HG02973 (cell line): ENCODE measurements around the gene PDIA5.

Source experiments
- ATAC-seq: cut with Tn5 transposase; IDR thresholded peaks from one replicate; pipeline ENCODE4 v1.9.1; 2021; ENCODE audit warnings: moderate library complexity; ENCODE audit not compliant: unreplicated experiment

Gene PDIA5

DNA sequence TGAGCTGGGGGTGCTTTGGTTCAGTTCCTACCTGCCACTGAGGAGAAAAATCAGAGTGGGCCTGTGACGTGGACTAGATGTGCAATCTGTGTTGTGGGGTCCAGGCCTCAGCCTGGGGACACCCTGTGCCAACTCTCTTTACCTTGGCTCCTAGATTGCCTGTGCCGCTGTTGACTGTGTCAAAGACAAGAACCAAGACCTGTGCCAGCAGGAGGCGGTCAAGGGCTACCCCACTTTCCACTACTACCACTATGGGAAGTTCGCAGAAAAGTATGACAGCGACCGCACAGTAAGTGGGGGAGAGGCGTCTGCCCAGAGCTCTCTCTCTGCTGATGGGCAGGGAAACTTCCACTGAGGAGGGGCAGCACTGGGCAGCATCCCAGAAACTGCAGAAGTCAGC lies 94.3 kb downstream of the PDIA5 start:
- no peak for ATAC-seq

DNA sequence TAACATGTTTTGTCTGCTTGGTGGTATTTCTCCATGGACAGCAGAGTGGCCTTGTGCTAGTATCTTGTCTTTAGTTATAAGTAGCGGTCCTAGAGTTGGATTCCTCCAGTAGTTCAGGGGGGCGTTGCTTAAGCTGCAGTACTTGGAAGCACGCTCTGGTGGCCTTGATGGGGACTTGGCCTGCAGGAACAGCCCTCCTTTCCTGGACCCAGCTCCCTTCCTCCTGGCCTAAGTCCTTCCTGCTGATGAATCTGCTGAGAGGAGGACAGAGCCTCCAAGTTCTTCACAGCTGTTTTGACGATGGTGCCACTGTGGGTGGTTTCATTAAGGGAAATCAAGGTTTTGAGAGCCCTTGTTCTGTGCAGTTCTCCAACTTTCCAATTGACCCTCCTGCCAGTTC lies 96.3 kb downstream of the PDIA5 start:
- no peak for ATAC-seq

DNA sequence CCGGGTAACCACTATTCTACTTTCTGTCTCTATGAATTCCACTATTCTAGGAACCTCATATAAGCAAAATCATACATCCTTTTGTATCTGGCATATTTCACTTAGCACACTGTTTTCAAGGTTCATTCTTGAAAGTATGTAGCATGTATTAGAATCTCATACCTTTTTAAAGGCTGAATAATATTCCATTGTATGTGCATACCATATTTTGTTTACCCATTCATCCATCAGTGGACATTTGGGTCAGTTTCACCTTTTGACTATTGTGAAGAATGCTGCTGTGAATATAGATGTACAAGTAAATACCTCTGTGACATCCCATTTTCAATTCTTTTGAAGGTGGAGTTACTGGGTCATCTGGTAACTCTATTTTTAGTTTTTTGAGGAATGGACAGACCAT lies 98.3 kb downstream of the PDIA5 start:
- ATAC-seq, result no peak

DNA sequence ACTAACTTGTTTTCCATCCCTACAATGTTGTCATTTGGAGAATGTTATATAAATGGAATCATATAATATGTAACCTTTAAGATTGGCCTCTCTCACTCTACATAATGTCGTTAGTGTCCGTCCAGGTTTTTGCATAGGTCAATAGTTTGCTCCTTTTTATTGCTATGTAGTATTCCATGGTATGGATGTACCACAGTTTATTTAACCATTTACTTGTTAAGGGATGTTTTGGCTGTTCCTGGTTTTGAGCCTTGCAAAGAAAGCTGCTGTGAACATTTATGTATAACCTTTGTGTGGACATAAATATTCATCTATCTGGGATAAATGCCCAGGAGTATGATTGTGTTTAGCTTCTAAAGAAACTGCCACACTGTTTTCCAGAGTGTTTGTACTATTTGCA lies 100.9 kb downstream of the PDIA5 start:
- ATAC-seq, result no peak

DNA sequence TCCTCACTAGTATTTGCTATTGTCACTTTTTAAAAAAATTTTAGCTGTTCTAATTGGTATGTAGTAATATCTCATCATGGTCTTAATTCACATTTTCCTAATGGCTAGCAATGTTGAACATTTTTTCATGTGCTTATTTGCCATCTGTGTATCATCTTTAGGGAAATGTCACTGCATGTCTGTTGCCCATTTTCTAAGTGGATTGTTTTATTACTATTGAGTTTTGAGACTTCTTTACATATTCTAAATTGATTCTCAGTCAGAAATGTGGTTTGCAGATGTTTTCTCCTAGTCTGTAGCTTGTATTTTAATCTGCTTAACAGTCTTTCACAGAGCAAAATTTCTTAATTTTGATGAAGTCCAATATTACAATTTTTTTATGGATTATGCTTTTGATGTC lies 101.3 kb downstream of the PDIA5 start:
- ATAC-seq, result no peak

DNA sequence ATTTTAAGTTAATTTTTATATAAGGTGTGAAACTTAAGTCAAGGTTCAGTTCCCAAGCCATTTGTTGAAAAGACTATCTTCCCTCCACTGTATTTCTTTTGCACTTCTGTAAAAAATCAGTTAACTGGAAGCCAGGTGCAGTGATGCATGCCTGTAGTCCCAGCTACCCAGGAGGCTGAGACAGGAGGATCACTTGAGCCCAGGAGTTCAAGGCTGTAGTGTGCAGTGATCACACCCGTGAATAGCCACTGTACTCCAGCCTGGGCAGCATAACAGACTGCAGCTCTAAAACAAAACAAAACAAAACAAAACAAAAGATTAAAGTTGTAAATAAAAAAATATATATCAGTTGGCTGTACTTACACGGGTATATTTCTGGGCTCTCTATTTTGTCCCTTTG lies 101.8 kb downstream of the PDIA5 start:
- ATAC-seq, result no peak

DNA sequence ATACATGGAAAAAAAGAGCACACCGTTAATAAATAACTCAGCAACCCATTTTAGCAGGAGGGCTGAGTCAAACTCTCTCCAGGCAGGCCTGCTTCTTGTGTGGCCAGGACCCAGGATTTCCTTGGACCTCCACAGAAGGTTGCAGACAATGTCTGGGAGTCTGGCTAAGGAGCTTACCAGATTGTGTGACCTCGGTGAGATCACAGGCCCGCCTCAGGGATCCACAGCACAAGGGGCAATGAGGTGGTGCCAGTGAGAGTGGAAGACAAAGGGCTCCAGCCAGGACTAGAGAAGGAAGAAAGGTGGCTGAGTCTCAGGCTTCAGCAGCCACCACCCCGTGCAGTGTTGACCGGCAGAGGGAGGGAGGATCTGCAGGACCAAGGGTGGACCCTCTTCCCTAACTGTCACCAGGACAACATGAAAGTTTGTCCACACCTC lies 102.7 kb downstream of the PDIA5 start:
- no peak for ATAC-seq

DNA sequence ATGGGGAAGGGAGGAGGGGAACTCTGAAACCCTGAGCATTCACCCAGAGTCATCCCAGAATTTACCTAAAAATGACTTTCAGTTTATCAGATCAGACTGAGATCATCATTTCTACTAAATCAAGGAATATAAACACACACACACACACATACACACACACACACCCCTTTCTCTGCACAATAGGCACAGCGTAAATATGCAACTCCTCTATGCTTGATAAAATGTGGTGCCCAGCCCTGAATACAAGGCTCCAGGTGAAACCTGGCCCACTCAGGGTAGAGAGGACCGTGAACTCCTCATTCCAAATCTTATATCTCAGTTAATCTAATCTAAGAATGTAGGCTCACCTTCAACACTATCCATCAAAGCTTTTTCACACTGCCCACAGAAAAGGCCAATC lies 103.1 kb downstream of the PDIA5 start:
- no peak for ATAC-seq

DNA sequence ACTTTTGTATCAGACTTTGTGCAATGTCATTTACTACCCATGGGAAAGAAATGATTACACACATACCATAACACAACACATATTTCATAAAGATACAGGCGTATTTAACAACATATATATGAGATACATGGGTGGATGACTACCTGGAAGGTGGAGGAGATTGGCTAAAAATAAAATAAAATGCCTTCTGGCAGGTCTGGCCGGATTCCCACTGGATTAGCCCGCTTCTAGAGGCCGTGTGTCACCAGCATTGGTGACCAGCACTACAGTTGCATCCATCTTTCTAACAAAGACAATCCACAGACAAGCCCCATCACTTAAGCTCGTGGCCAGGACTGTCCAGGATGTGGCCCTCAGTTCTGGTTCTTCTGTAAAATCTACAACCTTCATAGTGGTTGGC lies 114.0 kb downstream of the PDIA5 start:
- ATAC-seq, result no peak

DNA sequence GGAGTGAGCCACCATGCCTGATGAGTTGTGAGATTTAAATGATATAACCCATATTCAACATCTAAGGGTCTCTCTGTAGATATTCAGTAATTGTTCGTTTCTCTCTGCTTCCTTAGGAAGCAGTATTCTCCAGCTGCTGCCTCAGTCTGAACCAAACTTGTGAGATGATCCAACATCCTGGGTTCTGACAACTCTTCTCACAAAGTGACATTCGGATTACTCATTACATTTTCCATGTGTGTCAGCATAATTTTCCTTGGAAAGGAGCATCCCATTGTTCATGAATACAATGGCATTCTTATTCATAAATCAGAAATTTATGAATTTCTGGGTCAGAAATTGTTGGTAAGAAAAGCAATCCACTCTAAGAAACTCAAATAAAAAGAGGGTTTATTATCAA lies 119.9 kb downstream of the PDIA5 start:
- no peak for ATAC-seq

DNA sequence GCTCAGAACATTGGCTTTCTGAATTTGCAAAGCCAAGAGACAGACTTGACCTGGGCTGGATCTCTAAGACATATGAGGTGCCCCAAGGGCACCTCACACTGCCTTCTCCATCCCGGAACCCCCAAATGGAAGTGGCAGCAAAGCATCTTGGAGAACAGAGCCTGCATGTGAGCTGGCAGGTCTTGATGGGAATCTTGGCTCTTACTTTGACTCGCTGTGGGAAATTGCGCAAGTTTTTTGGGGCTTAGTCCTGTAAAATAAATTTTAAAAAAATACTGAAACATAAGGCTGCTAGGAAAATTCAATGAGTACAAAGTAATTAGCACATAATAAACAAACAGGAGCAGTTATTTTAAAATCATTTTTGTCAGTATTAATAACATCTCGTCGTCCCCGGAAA lies 121.2 kb downstream of the PDIA5 start:
- ATAC-seq, result no peak

DNA sequence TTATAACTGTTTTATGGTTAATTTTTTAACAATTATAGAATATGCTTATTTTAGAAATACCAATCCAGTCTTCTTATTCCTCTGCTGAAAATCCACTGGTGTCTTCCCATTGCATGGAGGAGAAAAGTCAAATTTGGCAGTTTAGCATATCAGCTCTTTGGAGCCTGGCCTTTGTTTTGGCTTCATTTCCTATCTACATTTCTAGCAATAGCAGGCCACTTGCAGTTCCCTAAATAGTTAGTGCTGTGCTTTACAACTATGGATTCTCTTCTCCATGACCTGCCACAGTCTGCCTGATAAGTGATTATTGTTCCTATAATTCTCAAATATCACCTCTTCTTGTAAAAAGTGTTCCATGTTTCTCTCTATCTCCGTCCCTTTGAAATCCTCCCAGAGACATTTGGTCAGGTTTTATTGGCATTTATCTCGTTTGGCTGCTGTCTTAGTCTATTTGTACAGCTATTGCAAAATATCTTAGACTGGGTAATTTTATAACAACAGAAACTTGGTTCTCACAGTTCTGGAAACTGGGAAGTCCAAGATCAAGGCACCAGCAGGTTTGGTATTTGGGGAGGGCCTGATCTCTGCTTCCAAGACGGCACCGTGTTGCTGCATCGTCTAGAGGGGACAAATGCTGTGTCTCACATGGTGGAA lies 126.8 kb downstream of the PDIA5 start:
- ATAC-seq, result no peak

DNA sequence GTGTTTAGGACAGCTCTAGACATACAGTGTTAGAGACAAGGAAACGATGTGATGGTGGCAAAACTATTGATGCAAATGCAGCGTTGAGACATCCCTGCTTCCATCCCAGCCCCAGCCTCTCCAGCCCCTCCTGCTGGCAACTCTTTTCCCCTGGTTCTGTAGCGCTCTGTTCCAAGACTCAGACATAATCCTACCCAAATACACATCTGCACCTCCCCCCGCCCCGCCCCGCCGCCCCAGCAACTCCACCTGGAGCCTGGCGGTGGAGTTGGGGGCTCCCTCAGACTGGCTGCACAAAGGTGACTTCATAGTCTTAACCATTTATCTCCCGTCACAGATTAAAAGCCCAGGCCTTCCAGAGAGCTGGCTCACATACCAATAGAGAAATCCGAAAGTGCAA lies 127.7 kb downstream of the PDIA5 start:
- ATAC-seq, result no peak

DNA sequence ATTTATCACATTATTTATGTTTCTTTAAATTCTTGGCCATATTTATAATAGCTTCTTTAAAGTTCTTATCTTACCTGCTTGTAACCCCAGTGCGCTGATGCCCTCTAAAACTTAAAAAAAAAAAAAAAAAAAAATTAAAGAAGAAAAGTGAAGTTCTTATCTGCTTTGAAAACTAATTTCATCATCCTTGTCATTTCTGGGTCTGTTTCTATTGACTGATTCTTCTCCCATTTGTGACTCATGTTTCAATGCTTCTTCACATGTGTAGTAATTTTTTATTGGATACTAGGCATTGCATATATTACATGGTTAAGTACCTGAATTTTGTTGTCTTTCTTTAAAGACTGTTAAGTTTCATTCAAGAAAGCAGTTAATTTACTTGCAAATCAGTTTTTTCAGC lies 131.5 kb downstream of the PDIA5 start:
- no peak for ATAC-seq

DNA sequence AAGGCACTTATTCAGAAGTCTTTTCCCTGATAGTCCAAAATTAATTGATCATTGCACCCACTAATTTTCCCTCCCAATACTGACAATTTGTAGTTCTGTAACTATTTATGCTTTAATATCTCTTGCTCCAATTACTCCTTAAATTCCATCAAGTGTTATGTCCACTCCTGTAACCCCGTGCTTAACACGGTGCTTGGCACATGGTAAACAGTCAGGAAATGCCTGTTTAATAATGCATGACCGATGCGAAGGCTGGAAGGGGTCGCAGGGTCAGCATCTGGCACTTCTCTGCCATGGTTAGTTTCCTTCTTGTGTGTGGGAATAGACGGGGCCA lies 134.4 kb downstream of the PDIA5 start:
- ATAC-seq, result no peak

DNA sequence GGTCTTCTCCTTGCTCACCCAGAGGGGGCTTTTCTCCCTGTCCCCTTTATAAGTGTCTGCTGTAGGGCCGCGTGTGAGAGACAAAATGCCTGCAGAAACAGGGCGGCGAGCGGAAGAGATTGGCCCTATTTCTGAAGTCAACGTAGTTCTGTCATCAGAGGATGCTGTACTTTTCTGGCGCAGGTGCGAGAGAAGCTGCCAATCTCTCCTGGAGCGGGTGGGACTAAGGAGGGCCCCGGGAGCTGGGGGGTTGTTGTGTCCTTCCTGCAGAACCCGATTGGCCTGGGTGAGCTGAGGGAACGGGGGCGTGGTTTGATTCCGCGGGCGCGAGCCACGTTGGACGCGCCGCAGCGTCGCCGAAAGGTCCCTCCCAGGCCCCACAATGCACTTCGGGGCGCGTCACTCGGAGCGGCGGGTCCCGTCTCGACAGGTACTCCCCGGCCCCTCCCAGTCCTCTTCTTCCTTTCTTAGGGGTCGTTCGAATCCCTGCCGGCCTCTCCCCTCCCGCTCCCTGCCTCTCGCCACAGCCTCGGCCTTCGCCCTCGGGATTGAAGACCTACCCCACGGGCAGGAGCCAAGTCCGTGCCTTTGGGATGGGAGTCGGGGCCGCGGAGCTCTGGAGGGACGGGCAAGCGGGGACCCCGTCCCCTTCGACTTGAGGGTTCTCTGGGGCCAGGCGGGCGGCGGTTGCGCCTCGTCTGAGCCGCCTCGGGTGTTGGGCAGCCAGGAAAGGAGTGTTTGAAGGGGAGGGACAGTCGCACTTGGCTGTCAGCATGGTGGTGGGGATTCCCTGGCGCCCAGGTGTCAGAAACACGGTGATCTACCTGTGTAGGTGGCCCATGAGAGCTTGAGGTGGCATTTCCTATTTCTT lies 135.0 kb downstream of the PDIA5 start, which contains the start of gene SEC22A:
TSS of gene SEC22A (plus strand) at position 387 of the 871 bp plus-strand sequence. CDS start 7,275 bp downstream, outside the sequence.
- peak; percentile 95 for ATAC-seq

DNA sequence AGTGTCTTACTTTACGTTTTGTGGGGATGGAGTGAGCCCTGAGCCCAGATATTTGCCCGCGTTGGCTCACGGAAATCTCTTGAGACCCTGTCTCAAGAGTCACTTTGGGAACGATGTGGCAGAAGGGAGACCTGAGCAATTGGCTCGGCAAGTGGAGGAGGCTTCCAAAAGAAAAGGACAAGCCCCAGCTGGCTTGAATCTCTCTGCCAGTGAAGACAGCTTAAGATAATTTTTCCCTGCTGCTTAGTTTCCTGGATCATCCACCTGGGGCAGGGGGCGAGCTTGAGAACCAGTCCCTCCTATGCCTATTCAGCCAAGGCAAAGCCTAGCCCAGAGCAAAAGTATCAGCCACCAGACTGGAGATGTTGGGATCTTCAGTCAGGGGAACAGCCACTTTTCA lies 135.6 kb downstream of the PDIA5 start:
- no peak for ATAC-seq
